Activated CD8-positive, alpha-beta memory T cell treated with anti-CD3 and anti-CD28 coated beads, Interleukin-2, amount 50 U/mL, for 4 hours (primary cell): ENCODE measurements around the gene CYP2J2.
"Not testable (repeated sequence)": the region's sequence is repeated elsewhere in the genome, so short reads cannot be mapped to it uniquely, and the experiment has no call there.

Experiments used
- DNase-seq: peaks from one replicate; pipeline ENCODE4 v3.0.0-alpha.2; 2020

The CYP2J2 gene

GRCh38 chr1:59919746-59920145, 6.8 kb downstream of the CYP2J2 start:
- no peak for DNase-seq

DNA sequence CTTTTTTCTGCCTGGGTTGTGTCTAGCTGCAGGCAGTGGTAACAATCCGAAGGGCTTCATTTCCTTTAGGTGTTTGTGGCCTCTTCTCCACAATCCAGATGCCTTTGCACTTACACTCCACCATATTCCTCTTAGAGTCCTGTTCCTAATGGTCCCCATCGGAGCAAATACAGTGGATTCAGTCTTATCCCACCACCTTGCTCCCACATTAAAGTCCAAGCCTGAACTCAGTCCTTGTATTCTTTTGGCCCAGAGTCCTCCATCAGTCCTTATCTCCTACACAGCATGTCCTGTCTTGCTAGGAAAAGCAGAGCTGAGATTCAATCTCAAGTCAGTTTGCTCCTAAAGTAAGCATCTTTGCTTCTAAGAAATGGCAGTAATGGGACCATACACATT, 8.8 kb downstream of the CYP2J2 start:
- DNase-seq = no peak

DNA sequence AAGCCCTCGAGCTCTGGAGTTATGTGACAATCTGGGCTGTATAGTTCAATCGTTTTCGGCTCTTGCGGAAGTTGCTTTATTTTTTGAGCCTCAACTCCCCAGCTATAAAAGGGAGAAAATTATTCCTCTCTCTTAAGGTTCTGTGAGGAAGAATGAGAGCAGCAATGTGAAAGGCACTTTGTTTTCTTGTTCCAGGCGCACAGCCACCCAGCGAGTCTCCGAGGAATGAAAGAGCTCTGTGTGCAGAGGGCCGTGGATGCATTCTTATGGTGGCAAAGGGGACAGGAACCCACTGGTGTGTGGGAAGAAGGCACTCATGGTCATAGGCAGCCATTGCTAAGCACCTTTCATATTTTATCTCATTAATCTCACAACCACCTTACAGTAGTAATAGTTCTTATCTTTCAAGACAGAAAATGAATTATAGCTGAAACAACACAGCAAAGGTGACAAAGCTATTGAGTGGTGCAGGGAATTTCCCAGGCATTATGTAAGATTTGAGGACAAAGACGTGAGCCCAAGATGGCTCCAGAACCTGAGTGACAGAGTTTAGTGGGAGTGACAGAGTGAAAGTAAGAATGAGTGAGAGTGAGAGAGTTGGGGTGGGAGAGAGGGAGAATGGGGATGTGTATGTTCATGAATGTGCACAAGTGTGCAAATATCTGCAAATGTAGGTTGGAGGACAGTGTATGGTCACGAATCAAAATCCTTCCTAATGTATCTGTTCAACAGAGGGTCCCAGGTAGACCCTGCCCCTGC, 9.4 kb downstream of the CYP2J2 start:
- no peak for DNase-seq

DNA sequence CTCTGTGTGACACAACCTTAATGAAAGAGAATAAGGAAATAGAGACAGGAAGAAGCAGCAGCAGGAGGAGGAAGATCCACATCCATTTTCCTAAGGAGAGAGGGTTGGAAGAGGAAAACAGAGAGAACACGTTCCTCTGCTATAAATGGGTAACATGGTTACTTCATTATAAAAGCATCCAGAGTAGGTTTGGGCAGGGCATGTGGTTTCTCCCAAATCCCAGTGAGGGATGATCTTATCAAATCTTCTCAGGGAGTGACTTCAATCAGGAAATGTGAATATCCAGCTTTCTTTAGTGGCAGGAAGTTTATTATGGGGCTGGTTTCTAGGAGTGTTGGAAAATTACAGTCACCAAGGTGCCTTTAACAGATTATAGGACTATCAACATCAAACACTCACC, 11.1 kb downstream of the CYP2J2 start:
- DNase-seq = no peak

DNA sequence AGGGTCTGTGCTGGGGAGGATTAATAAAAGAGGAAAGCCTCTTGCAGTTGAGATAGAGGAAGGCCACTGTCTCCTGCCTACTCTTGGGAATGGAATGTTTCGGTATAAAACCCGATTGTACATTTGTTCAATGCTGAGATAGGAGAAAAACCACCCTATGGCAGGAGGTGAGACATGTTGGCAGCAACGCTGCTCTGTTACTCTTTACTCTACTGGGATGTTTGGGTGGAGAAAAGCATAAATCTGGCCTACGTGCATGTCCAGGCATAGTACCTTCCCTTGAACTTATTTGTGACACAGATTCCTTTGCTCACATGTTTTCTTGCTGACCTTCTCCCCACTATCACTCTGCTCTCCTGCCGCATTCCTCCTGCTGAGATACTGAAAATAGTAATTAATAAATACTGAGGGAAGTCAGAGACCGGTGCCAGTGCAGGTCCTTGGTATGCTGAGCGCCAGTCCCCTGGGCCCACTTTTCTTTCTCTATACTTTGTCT, 11.7 kb downstream of the CYP2J2 start:
- DNase-seq = not testable (repeated sequence)

DNA sequence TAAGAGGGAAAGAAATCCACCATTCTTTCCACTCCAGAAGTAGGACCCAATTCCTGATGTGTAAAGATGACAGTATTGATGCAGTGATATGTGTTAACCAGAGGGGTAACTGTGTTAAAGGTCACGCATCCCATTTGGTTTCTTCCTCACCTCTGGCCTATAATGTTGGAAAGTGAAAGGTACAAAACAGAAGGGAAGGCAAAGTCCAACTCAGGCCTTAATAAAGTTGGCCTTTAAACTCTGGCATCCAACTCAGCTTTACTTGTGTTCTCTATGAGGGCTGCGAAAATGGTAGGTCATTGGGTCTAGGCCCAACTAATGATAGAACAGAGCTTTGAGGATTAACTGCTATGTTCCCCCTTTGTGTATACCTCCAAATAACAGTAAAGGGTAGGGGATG, 17.9 kb downstream of the CYP2J2 start:
- DNase-seq = no peak

DNA sequence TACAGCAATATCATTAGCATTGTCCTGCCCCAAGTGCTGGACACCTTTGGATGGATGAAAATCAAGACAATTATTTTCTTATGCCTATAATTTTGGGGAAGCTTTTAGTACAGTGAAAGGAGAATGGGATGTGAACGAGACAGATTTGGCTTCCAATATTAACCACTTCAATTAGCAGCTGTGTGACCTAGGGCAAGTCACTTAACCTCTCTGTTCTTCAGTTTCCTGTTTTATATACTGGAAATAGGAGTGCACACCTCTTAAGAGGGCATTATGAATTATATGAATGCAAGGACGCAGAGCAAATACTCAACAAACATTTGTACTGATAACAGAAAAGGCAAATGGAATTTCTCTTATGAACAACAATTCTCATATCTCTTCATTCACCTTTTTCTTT, 18.5 kb downstream of the CYP2J2 start:
- DNase-seq = no peak

- DNase-seq = no peak
Measured at GRCh38 chr1:59906931-59907330, 19.6 kb downstream of the CYP2J2 start.

DNA sequence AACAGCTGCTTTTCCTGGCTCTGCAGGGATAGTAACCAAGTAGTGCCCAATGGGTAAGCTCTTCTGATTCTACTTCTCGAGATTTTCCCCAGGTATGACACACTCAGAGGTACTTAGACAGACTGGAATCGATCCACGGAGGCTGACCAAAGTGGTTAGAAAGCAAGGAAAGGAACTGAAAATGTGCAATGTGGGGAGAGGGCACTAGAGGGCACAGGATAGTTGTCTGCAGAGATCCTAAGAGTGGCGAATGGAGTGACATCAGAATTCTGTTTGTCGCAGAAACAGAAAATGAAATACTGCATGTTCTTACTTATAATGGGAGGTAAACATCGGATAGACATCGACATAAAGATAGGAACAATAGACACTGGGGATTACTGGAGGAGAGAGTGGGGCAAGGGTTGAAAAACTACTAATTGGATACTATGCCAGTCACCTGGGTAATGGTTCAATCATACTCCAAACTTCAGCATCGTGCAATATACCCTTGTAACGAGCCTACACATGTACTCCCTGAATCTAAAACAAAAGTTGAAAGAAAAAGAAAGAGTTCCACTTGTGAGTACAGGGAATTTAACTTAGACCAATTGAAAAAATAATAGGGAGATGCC, 23.3 kb downstream of the CYP2J2 start:
- no peak for DNase-seq

DNA sequence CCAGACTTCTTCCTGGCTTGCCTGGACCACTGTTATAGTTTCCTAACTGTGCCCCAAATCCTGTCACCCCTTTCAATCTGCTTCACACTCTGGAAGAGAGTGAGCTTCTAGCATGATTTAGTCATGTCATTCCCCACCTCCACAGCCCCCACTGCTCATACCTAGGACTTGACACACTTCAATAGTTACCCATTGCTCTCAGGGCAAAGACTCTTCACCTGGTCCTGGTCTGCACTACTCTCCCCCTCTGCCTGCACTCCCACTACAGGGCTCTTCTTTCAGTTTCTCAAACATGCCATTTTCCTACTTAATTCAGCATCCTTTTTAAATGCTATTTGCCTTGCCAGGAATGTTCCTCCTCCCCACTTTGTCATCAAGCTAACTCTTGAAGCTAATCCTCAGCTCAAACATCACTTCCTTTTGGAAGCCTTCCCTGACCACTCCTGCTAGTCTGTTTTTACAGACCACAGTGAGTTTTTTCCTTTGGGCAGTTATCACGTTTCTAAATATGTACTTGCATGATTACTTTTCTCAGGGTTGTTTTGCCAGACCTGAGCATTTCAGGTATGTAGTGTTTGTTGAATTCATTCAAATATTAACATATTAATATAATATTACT, 24.7 kb downstream of the CYP2J2 start:
- no peak for DNase-seq

DNA sequence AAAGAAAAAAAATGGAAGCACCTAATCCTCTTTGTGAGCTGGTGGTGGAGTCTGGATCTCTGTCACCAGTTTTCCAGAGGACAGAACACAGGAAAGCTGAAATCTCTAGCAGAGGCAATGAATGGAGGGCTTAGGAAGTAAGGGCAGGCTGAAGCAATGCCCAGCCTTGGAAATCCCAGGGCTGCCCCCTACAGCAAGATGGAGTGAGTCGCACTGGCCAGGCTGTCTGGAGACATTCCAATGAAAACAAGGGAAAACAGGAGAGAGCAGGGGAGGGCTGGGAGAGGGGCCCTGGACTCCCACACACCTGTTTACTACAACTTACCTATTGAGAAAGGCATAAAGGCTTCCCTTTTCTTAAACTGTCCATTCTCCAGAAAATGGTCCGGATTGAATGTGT, 25.9 kb downstream of the CYP2J2 start:
- no peak for DNase-seq

DNA sequence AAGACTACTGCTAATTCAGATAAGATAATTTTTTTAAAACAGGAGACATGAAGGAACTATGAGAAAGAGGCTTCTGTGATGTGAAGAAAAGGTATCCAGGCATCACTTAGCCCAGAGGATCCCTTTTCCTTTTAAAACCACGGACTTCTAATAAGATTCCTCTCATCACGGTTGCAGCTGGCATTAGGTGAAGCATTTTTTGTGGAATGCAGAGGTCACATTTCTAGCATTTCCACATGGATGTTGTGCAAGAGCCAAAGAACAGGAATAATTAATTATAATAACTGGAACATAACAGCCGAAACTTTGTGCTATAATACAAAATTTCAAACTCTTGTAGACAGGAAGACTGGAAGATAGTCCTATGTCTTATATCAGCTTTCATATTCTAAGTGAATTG, 27.6 kb downstream of the CYP2J2 start:
- DNase-seq = no peak

DNA sequence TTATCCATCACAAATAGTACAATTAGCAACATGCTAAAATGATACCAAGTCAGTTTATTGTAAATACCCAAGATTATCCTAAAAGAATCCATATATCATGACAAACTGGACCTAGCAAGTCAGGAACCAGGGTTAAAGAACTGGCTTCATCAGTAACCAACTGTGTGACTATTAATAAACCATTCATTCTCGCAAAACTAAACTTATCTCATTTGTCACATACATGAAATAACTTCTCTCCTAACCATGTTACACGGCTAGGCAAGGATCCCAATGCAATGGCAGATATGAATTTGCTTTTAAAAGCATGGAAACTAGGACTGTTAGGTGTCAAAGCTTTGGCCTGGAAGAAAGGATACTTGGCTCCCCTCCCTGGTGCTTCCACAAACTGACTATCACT, 29.4 kb downstream of the CYP2J2 start:
- no peak for DNase-seq

- DNase-seq = no peak
Measured at GRCh38 chr1:59892841-59893811, 33.4 kb downstream of the CYP2J2 start.

DNA sequence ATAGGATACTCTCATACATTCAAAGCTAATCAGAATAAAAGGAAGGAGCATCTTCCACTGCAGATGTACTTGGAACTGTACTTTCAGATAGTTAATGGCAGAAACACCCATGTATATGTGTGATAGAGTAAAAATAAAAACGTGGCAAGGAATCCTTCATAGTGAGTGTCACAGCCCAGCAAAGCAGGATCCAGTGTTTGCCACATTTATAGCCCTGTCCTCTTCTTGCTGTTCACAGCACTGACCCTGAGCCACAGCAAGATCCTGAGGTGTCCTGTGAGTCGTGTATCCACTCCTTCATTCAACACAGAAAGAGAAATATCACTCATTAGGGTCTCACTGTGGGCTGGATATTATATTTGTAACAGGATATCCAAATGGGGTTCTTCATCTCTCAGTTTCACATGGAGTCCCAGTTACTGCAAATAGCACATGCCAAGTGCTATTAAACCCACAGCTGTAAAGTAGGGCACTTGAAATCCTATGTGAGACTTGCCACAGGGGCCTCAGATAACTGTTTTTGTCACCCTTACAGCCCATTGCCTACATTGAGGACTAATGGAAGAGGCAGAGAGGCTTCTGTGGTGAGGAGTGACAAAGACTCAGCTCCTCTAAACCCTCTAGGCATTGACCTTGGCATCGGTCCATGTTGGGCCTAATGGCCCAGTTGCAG, 41.3 kb downstream of the CYP2J2 start:
- no peak for DNase-seq

- DNase-seq = no peak
Measured at GRCh38 chr1:59880735-59881134, 45.8 kb downstream of the CYP2J2 start.

GRCh38 chr1:59879996-59880505, 46.5 kb downstream of the CYP2J2 start:
- no peak for DNase-seq

- peak; percentile 51 for DNase-seq
Measured at GRCh38 chr1:59879574-59879973, 47.0 kb downstream of the CYP2J2 start.

- no peak for DNase-seq
Measured at GRCh38 chr1:59878370-59878769, 48.2 kb downstream of the CYP2J2 start.

GRCh38 chr1:59877108-59877682, 49.4 kb downstream of the CYP2J2 start:
- DNase-seq = no peak

GRCh38 chr1:59871746-59872145, 54.8 kb downstream of the CYP2J2 start:
- no peak for DNase-seq

- DNase-seq = no peak
Measured at GRCh38 chr1:59866462-59866861, 60.1 kb downstream of the CYP2J2 start.
